GM18951 (cell line): ENCODE data around the gene CASS4.
"Not testable (repeated sequence)": the region's sequence is repeated elsewhere in the genome, so short reads cannot be mapped to it uniquely, and the experiment has no call there.

Source experiments
- POLR2A ChIP-seq: IDR thresholded peaks from 4 replicates; pipeline ENCODE4 v1.6.1; 2011; ENCODE audit warnings: mild to moderate bottlenecking; ENCODE audit not compliant: insufficient read length, insufficient read depth; ENCODE audit errors: extremely low read depth
- in situ Hi-C: fragments of 300-500 bp; cut with MboI; formaldehyde crosslinking; loops from one replicate; pipeline ENCODE4 v1.12.0; 2022; ENCODE audit warnings: low sequenced_read_pairs, mixed read lengths, inconsistent platforms; ENCODE audit not compliant: unreplicated experiment

The CASS4 gene

DNA sequence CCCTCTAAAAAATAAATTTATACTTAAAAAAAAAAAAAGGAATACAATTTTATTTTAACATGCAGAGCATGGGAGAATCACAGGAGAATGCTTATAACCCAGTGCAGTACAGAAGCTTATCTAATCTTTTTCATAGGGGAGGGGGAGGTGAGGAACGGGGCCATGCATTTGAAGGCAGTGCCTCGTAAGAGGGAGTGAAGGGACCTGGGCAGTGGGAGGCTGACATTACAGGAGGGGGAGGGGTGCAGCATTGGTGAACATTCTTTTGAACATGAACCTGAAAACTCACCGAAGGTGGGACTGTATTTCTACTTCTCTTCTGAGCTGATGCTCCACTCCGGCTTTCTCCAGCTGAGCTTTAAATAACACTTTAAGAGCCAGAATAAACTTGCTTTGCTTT is 29.4 kb upstream of the CASS4 start:
- TF ChIP-seq POLR2A: no peak
- in situ Hi-C loops: no loop called here

DNA sequence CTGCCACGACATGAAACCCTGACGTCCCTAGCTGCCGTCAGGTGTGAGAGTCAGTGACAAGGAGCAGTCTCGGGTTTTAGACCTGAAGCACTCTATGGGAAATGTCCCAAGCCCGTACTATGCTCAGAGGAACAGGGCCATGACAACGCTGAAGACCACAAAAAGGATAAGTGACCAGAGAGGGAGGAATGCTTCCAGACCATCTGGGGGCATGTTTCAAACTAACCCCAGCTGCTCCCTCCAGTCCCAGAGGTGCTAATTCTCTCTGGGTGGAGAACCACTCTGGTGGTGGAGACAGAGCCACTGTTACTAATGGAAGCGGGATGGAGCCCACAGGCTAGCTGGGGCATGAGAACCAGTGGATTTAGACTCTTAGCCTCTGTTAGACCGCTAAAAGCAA is 28.7 kb upstream of the CASS4 start:
- in situ Hi-C loops: no loop called here
- no peak for TF ChIP-seq POLR2A

DNA sequence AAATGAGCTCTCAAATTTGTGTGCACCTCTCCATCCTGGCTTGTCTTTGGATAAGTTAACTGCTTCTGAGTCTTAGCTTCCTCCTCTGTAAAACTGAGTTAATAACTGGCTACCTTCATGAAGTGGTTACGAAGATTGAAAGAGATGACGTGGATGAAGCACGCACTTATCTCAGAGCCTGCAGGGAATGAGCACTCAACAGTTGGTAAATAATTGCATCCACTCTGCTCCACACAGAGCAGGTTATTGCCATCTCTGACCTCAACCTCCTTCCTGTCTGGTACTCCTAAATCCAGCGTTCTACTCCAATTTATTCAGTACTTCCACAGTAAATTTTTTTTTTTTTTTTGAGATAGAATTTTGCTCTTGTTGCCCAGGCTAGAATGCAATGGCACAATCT is 26.9 kb upstream of the CASS4 start:
- in situ Hi-C loops: no loop called here
- TF ChIP-seq POLR2A: no peak

DNA sequence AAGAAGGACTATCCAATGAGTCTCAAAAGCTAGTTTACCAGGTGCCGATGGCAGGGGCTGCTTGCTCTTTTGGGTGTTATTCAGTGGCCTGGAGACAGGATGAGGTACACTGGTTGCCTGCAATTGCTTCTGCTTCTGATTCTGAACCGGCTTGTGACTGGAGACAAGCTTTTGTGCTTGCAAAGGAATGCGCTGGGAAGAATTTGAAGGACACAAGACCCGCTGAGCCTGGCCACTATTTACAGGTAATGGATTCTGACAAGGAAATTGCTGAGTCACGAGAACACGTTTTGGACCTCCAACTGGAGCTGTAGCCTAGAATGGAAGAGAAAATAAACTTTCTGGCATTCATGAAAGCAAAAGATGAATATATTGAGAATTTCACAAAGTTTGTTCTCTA is 25.8 kb upstream of the CASS4 start:
- no peak for TF ChIP-seq POLR2A

DNA sequence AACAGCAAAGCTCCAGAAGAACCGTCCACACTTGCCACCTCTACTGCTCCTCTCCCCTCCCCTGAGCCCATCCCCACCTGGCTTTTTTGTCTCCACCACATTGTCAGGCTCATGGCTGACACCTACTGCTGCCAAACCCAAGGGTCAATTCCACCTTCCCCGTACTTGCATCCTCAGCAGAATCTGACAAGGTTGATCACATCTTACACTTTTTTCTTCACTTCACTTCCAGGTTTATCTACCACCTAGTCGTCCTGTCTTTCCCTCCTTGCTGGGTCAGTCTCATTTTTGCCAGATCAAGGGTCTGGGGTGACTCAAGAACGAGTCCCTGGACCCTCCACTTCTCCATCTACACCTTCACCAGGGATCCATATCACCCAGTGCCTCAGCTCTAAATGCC is 23.2 kb upstream of the CASS4 start:
- TF ChIP-seq POLR2A: no peak
- in situ Hi-C loops: no loop called here

More for the DNA sequence above, 25.8 kb upstream of the CASS4 start:
- in situ Hi-C loops: no loop called here

DNA sequence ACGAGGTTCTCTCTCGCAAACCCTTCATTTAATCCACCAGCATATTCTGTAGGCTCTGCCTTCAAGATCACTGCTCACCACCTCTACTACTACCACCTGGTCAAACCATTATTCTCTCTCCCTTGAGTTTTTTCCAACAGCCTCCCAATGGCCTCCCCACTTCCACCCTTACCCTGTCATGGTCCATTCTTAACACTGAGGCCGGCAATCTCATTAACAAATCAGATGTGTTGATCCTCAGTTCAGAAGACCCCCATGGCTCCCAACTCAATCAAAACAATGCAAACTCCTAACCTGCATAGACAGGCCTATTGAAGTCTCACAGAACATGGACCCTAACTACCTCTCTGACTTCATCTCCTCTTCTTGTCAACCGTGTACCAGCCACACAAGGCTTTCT is 22.3 kb upstream of the CASS4 start:
- in situ Hi-C loops: no loop called here
- TF ChIP-seq POLR2A: no peak

DNA sequence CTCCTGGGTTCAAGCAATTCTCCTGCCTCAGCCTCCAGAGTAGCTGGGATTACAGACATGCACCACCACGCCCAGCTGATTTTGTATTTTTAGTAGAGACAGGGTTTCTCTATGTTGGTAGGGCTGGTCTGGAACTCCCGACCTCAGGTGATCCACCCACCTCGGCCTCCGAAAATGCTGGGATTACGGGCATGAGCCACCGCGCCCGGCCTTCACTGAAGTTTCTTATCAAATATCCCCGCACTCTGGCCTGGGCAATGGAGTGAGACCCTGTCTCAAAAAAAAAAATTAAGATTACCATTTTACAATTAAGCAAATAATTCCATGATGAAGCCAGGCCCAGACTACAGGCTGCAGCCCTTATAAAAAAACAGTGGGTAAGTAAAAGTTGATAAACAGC is 21.7 kb upstream of the CASS4 start:
- in situ Hi-C loops: not testable (repeated sequence)

DNA sequence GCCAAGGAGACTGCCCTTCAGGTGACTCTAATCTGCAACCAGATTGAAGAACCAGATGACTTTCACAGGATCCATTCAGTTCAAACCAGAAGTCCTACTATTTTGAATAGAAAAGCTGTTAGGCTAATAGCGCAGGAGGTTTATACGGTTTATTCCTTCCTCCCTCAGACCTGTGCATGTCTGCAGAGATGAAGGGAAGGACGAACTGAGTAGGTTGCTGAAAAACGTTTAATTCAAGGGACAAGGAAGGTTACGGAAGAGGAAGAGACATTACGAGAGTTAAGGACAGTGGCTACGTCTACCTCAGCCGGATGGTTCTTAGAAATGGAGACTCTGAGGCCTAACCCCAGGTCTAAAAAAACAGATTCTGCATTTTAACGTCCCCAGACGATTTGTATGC is 21.0 kb upstream of the CASS4 start:
- in situ Hi-C loops: no loop called here
- TF ChIP-seq POLR2A: no peak

DNA sequence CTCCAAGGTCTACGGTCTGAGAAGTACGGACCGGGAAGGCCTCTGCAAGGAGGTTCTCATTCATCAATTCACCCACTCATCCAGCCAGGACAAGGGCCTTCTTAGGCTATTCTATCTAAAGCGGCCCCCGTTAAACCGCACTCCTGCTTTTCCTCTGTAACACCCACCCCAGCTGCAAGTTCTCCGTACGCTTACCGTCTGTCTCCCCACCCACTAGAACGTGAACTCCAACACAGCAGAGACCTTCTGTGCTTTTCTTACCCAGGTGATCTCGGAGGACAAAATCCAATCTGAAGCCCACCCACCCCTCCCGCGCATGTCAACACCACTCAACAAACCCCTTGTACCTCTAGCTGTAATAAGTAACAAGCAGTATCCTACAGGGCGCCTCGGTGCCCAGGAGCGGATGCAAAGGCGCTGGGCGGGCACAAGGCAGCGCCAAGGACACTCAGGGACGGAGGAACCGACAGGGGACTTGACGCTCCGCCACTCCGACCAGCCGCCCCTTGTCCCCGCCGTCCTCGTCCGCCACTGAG is 20.4 kb upstream of the CASS4 start:
- no peak for TF ChIP-seq POLR2A
- in situ Hi-C loops: no loop called here

DNA sequence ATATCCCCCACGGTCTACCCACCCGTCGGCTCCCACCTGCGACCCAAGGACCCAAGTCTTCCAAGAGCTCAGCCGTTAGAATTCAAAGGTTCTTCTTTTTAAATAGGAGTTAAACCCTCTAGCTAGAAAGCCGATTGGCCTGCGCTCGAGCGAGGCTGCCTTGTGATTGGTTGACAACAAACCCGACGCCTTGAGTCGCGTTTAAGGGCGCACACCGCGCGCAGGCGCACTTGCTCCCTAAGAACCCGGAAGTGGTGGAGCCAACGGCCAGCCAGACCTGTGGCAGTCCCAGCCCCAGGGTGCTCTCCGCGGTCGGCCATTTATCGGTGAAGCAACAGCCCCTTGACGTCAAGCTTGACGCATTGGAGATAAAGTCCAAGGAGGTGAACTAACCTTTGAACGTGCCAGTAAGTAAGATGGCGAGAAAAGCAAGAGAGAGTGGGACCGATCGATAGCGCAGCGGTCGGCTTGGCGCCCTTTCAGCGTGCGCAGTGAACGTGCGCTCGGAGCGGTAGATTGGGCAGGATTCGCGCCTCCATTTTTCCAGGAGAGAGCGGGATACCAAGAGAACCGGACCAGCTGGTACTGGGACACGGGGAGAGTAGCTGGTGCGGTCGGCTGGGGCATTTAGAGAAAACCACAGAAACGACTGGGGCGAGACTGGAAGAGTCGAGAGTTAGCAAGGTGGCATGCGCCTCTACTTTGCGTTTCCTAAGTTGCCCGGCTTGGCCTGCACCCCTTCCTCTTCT is 19.8 kb upstream of the CASS4 start, which contains the start of the genes AURKA and CSTF1:
Gene AURKA (minus strand): TSS at position 84 of the 749 bp plus-strand sequence. CDS start 4,018 bp downstream, outside the sequence.
Gene CSTF1 (plus strand): TSS at position 514 of the 749 bp plus-strand sequence. CDS start 2,908 bp downstream, outside the sequence.
- in situ Hi-C loops: no loop called here
- TF ChIP-seq POLR2A: peak; percentile 62

DNA sequence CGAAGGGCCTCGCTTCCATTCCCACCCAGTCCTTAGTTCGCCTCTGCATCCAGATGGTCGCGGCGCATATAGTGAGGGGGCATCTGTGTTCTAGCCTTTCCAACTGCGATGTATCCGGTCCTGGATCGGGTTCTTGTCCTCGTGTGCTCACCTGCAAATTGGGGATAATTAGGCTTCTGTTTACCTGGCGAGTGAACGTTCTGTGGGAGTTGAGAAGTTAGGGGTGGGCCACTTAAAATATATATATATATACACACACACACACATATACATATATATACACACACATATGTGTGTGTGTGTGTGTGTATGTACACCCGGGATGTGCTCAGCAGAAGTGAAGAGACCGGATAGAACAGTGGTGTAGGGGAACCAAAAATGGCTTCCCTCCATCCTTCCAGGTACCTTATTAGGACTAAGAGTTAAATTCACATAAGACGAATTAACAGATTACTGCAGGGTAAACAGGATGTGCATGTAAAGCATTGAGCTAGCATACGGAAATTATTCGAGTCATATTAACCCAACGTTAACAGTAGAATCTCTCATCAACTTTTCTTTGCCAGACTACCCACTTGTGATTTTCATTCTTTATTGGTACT is 19.1 kb upstream of the CASS4 start:
- no peak for TF ChIP-seq POLR2A
- in situ Hi-C loops: no loop called here

DNA sequence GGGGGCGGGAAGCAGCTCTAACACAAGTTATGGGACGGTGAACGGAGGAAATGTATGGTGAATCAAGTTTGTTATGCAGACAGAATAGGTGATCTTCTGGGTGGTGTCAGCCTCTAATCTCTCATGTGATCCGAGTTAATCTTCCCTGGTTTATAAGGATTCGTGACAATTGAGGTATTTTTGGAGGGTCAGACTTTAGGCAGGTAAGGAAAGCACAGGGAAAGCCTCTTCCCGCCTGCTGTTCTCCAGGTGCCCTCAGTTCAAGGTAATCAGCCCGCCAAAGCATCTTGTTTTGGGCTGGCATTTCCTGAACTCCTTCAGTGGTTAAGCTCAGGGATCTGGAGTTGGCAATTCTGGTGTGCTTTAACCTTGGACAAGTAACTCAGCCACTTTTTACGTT is 18.4 kb upstream of the CASS4 start:
- TF ChIP-seq POLR2A: no peak
- in situ Hi-C loops: no loop called here

DNA sequence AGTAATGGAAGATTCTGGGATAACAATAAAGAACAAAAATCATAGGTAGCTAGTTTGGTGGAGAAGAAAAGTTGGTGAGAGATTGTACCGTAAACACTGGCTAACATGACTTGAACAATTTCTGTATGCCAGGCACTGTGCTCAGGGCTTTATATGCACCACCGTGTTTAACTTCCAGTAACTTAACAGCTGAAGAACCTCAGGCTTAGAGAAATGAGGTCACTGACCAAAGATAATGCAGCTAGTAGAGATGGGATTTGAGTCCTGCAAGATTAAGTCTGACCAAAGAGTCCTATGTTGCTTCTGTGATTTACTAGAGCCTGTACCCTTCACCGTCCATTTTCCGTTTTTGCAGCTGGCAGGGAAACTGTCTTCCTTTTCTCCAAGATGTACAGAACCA is 16.9 kb upstream of the CASS4 start:
- TF ChIP-seq POLR2A: no peak
- in situ Hi-C loops: no loop called here
